CD4-positive, alpha-beta T cell treated with Interleukin-4 for 1 hour (primary cell): Measurements from ENCODE around the gene ITM2C.

Experiments used
- DNase-seq, 2 donors: peaks; one replicate each; pipeline ENCODE4 v3.0.0-alpha.2; 2020 to 2022

The ITM2C gene

GRCh38 chr2:230873661-230874401 is 9.1 kb downstream of the ITM2C start:
- peak in 1 of 2 donors; percentile 64 for DNase-seq

- DNase-seq: peak in 1 of 2 donors; percentile 10
Observed at GRCh38 chr2:230874456-230874855, 9.7 kb downstream of the ITM2C start.

- DNase-seq: no peak
Observed at GRCh38 chr2:230874876-230875275, 10.1 kb downstream of the ITM2C start.

- peak in 1 of 2 donors; percentile 1 for DNase-seq
Observed at GRCh38 chr2:230875347-230876315, 10.9 kb downstream of the ITM2C start.

- DNase-seq: no peak
Observed at GRCh38 chr2:230877116-230877758, 12.5 kb downstream of the ITM2C start.

GRCh38 chr2:230877759-230878598 is 13.2 kb downstream of the ITM2C start:
- peak; percentile 62 to 65 for DNase-seq

GRCh38 chr2:230878599-230879188 is 14.0 kb downstream of the ITM2C start:
- no peak for DNase-seq

- no peak for DNase-seq
Observed at GRCh38 chr2:230879271-230879882, 14.6 kb downstream of the ITM2C start.

GRCh38 chr2:230879891-230880290 is 15.1 kb downstream of the ITM2C start:
- no peak for DNase-seq

GRCh38 chr2:230881840-230882239 is 17.1 kb downstream of the ITM2C start:
- no peak for DNase-seq

GRCh38 chr2:230885463-230886130 is 20.9 kb downstream of the ITM2C start:
- DNase-seq: peak in 1 of 2 donors; percentile 40

GRCh38 chr2:230886206-230886605 is 21.5 kb downstream of the ITM2C start:
- no peak for DNase-seq

GRCh38 chr2:230886671-230887071 is 21.9 kb downstream of the ITM2C start:
- no peak for DNase-seq

GRCh38 chr2:230887342-230887741 is 22.6 kb downstream of the ITM2C start:
- DNase-seq: no peak

- DNase-seq: no peak
Observed at GRCh38 chr2:230888824-230889400, 24.2 kb downstream of the ITM2C start.

GRCh38 chr2:230889911-230890601 is 25.3 kb downstream of the ITM2C start:
- DNase-seq: no peak

- no peak for DNase-seq
Observed at GRCh38 chr2:230890646-230891045, 25.9 kb downstream of the ITM2C start.

GRCh38 chr2:230891064-230891463 is 26.3 kb downstream of the ITM2C start:
- DNase-seq: no peak

GRCh38 chr2:230891509-230891908 is 26.8 kb downstream of the ITM2C start:
- no peak for DNase-seq

GRCh38 chr2:230893338-230893737 is 28.6 kb downstream of the ITM2C start:
- DNase-seq: no peak
